ENCODE results near the gene TRPM2.

- no peak for TF ChIP-seq CTCF (IDR thresholded peaks at IDR 0.05)
- TF ChIP-seq POLR2AphosphoS5 (IDR thresholded peaks at IDR 0.05; ENCODE audit: low read depth, low read length) = no peak
- TF ChIP-seq TCF7L2 (IDR thresholded peaks at IDR 0.05; ENCODE audit: low read depth, low read length) = no peak
- TF ChIP-seq SIN3A (IDR thresholded peaks at IDR 0.05; ENCODE audit: borderline replicate concordance, insufficient read depth, low read depth, low read length) = no peak
- TF ChIP-seq REST (IDR thresholded peaks at IDR 0.05; ENCODE audit: insufficient read depth in 1 of 2, low read depth in 2 of 2, low read length in 1 of 2) = no peak
Measured at GRCh38 chr21:44478124-44478800, 124.8 kb downstream of the TRPM2 start.
